SKM-1 (cell line): ENCODE data around the gene SFMBT2.

ENCODE experiments used
- DNase-seq: peaks from one replicate; lab custom pipeline; 2025; ENCODE audit not compliant: unreplicated experiment; lab: John Stamatoyannopoulos, UW

The SFMBT2 gene

DNA sequence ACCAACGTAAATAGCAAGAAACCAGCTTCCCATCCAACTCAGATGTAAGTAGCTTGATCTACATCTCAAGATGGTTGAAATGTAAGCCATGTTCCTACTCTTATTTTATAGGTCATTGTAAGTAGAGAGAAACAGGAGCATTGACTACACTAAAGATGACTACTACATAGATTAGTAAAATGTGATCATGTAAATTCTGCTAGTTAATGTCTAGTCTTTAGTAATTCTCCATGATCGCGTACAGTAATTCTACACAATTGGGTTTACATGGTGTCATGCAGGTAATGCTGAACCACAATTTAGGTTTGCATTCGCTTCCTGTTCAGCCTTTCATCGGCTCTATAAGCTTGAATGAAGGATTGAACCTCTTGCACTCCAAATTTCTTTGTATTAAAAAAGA is 14.9 kb upstream of the SFMBT2 start:
- DNase-seq = no peak

DNA sequence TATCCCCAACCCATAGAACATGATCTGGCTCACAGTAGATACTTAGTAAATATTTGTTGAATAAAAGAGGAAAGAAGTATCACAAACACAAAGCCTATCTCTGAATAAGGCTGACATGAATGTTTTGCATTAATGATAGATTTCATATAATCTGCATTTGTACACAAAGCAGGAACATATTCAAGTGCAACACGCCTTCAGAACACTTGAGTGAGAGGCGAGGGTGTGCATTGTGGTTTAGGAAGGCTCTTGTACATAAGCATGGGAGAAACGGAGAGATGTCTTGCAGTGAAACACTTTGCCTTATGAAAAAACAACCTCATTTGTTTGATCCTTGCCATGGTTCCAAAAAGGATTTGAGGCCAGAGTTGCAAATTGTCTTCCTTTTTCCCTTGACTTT is 14.1 kb upstream of the SFMBT2 start:
- no peak for DNase-seq

GRCh38 chr10:7424315-7424714 is 13.5 kb upstream of the SFMBT2 start:
- DNase-seq = no peak

DNA sequence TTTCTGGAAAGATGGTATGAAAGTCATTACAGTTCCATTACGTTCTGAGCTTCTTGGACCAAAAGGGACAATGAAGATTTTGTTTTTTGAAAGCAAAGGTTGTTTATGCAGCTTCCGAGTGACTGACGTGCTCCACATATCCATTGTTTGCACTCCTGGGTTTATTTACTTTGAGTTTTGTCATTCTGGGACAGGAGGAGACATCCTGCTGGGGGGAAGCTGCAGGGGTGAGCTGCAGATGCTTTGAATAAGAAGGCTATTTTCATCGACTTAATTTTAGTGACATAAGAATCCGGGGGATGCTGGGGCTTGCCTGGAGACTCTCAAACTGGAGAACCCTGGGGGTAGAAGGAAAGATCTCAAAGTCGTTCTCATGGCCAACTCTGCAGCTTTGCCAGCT is 12.7 kb upstream of the SFMBT2 start:
- no peak for DNase-seq

DNA sequence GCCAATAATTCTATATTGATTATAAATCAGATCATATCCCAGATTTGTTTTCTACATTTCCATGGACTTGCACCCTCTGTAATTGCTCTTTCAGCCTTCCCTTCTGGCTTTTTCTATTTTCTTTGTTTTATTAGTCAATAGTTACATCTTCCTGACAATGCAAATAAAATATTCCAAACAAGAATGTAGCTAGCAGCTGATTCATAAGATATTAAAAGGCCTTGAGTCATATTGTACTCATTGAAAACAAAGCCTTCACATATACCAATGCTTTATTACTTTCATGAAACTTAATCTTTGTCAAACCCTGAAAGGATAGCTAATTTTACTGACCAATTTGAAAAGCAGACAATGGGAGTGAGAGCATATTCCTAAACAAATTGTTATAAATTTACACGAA is 10.7 kb upstream of the SFMBT2 start:
- no peak for DNase-seq

GRCh38 chr10:7419998-7420397 is 9.2 kb upstream of the SFMBT2 start:
- DNase-seq = no peak

DNA sequence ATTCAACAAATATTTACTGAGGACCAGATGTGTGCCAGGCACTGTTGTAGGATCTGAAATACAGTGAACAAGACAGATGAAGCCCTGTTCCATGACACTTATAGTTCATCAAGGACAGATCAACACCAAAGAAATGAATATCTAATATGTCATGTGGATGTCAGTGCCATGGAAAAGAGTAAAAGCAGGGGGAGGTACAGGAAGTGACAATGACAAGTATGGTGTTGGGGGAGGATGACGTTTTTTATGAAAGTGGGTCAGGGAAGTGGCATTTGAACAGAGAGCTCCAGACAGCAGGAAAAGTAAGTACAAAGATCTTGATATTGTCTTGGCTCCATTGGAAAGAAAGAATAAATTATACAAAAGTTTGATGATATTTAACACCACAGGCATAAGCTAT is 7.0 kb upstream of the SFMBT2 start:
- no peak for DNase-seq

DNA sequence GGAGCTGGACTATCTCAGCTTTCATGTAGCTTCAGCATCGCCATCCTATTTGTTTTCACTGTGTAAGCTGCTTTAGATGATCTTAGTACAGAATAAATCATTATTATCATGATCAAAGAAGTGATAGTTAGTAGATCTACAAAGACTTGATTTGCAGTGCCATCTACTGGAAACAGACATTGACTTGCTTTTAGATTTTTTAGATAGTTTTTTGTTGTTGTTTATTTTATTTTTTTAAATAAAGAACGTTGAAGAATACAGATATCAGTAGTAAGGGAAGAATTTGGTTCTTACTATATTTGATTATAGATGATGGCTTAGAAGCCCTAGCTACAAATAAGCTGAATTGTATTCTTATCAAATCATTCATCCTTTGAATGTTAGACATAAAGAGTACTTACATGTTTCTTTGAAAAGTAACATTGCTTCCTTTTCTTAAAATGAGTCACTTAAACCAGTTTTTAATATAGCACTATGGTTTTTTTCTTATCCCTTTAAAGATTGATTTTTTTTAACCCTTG is 6.3 kb upstream of the SFMBT2 start:
- no peak for DNase-seq

GRCh38 chr10:7414766-7415165 is 3.9 kb upstream of the SFMBT2 start:
- no peak for DNase-seq

GRCh38 chr10:7412928-7413282 is 2.1 kb upstream of the SFMBT2 start:
- no peak for DNase-seq

DNA sequence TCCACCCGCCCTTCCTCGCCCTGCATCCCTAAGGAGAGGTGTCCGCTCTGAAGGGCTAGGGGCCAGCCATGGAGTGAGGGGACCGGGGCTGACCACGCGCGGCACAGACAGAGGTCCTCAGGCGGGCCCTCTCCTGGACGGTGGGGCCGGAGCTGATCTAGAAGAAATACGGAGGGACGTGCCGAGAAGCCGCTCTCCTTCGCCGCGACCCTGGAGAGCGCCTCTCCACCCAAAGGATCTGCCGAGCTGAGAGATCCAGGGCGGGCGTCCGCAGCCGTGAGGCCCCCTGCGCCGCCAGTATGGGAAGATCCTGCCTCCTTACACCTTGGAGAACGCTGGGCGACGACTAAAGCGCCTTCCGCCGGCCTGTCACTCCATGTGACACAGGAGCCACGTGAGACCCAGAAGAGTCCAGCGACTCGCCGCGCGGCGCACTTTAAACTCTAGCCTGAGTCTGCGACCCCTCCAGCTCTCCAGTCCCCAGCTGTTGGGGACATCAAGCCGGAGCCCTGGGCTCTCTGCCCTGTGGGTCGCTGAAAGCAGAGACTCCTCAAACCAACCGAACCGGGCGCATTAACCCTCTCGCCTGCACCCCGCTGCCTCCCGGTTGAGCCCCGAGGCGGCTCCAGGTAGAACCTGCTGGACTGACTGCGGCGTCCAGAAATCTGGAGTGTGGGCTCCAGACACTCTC is 1.5 kb upstream of the SFMBT2 start:
- DNase-seq = no peak

DNA sequence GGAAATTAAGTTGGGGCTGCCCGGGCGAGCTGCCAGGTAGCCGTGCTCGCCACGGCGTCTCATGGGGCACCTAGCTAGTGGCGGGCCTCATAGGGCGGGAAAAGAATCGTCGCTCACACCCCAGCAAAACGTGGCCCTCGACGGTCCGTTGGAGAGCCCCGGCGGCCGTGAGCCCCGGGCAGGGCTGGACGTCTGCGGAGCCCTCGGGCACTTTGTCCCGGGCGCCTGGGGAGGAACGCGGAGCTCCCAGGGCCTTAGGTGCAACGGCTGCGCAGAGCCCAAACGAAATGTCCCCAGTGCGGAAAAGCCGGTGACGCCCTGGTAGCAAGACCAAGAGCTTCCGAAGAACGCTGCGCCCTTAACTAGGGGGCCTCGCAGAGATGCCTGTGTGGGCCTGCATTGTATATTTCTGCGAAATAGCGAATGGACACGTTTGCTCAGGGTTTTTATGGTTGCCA is 866 bp upstream of the SFMBT2 start:
- DNase-seq = no peak

- DNase-seq = no peak
Measured at GRCh38 chr10:7410301-7410861, 453 bp downstream of the SFMBT2 start.

DNA sequence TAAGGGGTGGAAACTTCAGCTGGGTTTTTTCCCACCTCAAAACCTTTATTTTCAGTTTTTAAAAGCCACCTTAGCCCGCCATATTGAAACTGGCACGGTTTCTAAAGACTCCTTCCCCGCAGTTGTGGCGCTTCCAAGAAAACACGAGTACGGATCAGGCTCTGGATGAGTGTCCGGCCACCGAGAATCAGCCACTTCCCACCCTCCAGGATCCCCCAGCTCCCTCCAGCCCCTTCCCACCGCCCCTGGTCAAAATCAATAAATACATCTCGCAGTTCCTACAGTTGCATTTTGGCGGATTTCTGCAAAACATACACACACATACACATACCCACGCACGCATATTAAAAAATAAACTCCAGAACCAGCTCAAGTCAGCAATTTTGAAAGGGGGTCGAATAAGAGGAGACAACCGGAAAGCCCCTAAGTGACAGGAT is 1.1 kb downstream of the SFMBT2 start:
- DNase-seq = no peak

- DNase-seq = no peak
Measured at GRCh38 chr10:7409045-7409731, 1.6 kb downstream of the SFMBT2 start.

DNA sequence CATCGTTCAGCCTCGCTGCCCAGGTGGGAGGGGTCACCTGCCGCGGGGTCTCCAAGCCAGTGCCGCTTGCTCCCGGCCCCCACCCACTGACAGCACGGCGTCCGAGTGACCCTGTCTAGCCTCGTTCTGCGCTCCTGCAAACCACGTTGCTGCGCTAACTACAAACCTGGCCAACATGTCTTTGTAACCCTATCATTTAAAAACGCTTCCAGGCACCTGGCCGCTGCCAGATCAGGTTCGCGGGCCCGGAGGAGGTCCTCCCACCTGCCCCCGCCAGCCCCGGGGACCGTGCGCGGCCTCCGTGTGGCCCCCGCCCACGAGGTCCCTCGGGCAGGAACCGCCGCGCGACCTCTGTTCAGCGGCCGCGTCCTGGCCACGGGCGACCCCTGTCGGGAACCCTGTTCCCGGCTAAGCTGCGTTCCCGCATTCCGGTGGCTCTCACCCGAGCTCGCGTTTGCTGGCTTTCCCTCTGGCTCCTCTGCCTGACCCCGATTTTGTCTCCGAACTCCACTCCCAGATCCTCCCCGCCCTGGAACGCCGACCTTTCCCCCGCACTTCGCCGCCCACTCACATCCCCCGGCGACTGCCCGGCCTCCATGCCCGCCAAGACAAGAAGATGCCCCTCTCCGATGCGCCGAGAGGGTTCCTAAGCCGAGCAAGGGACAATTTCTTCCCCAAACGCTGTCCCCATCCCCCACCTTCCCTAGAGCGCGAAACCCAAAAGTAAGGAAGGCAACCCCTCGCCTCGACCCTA is 2.4 kb downstream of the SFMBT2 start:
- DNase-seq = no peak

DNA sequence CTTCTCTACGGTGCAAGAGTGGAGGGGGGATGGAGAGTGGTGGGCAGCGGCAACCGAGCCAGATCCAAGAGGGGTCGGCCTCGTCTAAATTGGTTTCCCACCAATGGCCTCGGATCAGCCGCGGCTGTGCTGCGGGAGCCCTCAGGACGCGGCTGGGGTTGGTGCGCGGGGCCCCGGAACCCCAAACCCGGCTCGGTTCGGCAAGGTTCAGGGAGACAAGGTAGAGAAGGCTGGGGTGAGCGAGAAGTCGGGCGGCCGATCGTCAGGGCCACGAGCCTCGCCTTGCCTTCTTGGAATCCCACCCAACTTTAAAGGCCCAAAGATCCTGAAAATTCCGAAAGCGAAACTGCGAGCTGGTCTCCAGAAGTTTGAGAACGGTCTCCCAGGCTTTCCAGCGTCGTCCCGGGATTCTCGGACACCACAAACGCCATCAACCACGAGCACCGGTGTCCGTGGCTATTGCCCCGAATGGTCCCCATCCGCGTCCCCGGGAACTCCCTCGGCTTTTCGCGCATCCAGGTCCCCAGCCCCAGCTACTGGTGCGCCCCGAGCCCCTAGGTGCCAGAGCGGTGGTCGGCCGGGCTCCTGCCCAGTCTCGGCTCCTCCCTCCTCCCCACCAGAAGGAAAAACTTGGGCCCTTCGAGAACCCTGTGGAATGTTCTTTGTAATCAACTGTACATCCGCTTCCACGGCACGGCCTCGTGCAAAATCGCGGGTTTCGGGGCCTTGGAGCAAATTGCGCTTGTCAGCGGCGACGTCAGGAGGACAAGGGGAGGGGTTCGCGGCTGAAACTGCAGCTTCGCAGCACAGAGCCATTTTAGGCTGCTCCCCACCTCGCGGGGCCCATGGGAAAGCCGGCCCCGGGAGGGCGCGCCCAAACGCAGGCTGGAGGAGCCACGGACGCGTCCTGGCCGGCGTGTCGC is 3.2 kb downstream of the SFMBT2 start:
- DNase-seq = no peak

- no peak for DNase-seq
Measured at GRCh38 chr10:7406712-7407333, 4.0 kb downstream of the SFMBT2 start.

DNA sequence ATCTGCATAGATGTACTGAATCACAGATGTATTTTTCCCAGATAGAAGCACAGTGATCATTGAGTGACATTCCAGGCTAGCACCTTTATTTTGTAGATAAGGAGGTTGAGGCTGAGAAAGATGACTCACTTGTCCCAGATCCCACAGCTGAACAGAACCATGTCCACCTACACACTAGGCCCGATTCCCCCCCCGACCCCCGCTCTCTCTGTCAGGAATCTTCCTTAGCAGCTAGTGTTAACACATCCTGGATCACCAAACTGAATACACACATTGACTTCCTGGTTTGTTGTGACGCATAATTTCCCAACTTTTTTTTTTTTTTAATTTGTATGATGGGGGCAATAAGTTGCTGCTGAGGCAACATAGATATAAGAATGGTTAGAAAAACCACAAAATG is 5.2 kb downstream of the SFMBT2 start:
- no peak for DNase-seq

- DNase-seq = no peak
Measured at GRCh38 chr10:7403620-7404019, 7.2 kb downstream of the SFMBT2 start.
